K562 (cell line): ENCODE results near the gene THAP11. TPM values are rescaled to one million over a fixed set of nuclear protein-coding genes. Genes with fewer than 3 reads are reported as not detected.
A peak's percentile ranks its signal among the peaks of the same experiment; 100 is the strongest.

Source experiments
- ARID1B ChIP-seq: fragments of 450-650 bp; IDR thresholded peaks from 2 replicates; pipeline ENCODE4 v1.6.1; 2016; ENCODE audit warnings: antibody characterized with exemption, mild to moderate bottlenecking, inconsistent platforms
- ARNT ChIP-seq, 2 experiments: fragments of 450-650 bp; IDR thresholded peaks; 2 replicates each; pipeline ENCODE4 v1.6.1; 2016; ENCODE audit warnings: mild to moderate bottlenecking in 1 of 2
- CHD7 ChIP-seq: fragments of 200-600 bp; sonication (generic); IDR thresholded peaks from one replicate; pipeline ENCODE4 v1.6.1; 2012; ENCODE audit warnings: mild to moderate bottlenecking, low read depth, low read length, inconsistent platforms
- HIVEP1 ChIP-seq: fragments of 250-450 bp; sonication (Bioruptor Pico); IDR thresholded peaks from 2 replicates; pipeline ENCODE4 v1.4.0; 2020; ENCODE audit warnings: mild to moderate bottlenecking
- NFRKB ChIP-seq: fragments of 450-650 bp; IDR thresholded peaks from 2 replicates; pipeline ENCODE4 v1.6.1; 2016; ENCODE audit warnings: low read depth
- POLR2A ChIP-seq: fragments of 450-650 bp; conservative IDR thresholded peaks from 2 replicates; pipeline ENCODE4 v1.6.1; 2016
- POLR3G ChIP-seq: IDR thresholded peaks from 2 replicates; pipeline ENCODE4 v1.6.1; 2011; ENCODE audit not compliant: insufficient read length, insufficient replicate concordance; ENCODE audit errors: extremely low read depth
- RFX5 ChIP-seq: IDR thresholded peaks from 2 replicates; pipeline ENCODE4 v1.6.1; 2011; ENCODE audit warnings: low read depth, mild to moderate bottlenecking, improper control_type of control experiment, low read length
- TAF7 ChIP-seq: fragments of 450-650 bp; IDR thresholded peaks from 2 replicates; pipeline ENCODE4 v1.6.1; 2016; ENCODE audit warnings: missing genetic modification characterization, missing compliant biosample characterization
- ZNF280A ChIP-seq: fragments of 450-650 bp; IDR thresholded peaks from 2 replicates; pipeline ENCODE4 v1.6.1; 2018; ENCODE audit warnings: mild to moderate bottlenecking, low read depth; ENCODE audit not compliant: partially characterized antibody
- ZNF77 ChIP-seq: fragments of 250-450 bp; sonication (Bioruptor Pico); IDR thresholded peaks from 2 replicates; pipeline ENCODE4 v1.5.0; 2020
- ZNF778 ChIP-seq: fragments of 450-650 bp; formaldehyde crosslinking; IDR thresholded peaks from 2 replicates; pipeline ENCODE4 v1.4.0; 2020; ENCODE audit warnings: mild to moderate bottlenecking, moderate library complexity
- polyA plus RNA-seq, 8 experiments: library from polyadenylated mRNA; depleted of rRNA in 4 of 8; stranded (reverse) in 5 of 8; unstranded in 3 of 8; fragments of >200 nt; fragmentation: Nextera tagmentation in 2 of 8; fragmentation: Illumina TruSeq in 1 of 8; extraction: Ambion mirVana in 2 of 8; extraction: Trizol in 1 of 8; gene quantifications; 2 replicates each; pipeline versions ENCODE4 v1.2.1 to v1.2.3, GENCODE V29; 2011 to 2014; ENCODE audit warnings: inconsistent platforms in 1 of 8, missing spikeins in 1 of 8
- total RNA-seq, 7 experiments: library from RNA; depleted of rRNA in 6 of 7; stranded (reverse); fragments of >200 nt in 6 of 7; fragmentation: Illumina TruSeq in 2 of 7; extraction: Trizol in 2 of 7; gene quantifications; 2 replicates each; pipeline versions ENCODE4 v1.2.1 to v1.2.3, GENCODE V29; 2011 to 2021; ENCODE audit warnings: low replicate concordance in 1 of 7

Gene THAP11
- total and polyA plus RNA-seq, 9 of the 15 experiments (the other 6 are each of a cell fraction or from before 2014, with no cell fraction given): 2.4 to 31.6 (median 21.4) TPM

- TF ChIP-seq CHD7 (no peak), ZNF77 (CRISPR knock-in tag) (no peak), ARNT (IDR thresholded peaks at IDR 0.05) (no peak), POLR2A (peak; percentile 32), ARID1B (peak; percentile 50), TAF7 (no peak), POLR3G (no peak), NFRKB (no peak), RFX5 (no peak), HIVEP1 (CRISPR knock-in tag) (no peak), ZNF280A (no peak), ZNF778 (CRISPR knock-in tag) (no peak)
Measured at GRCh38 chr16:67847064-67847861, 5.1 kb downstream of the THAP11 start, which contains the start of gene CENPT (continued).
